SK-N-SH treated with all-trans-retinoic acid at 6 μM for 48 hours (cell line): Measurements from ENCODE around the gene INPP5E.

Experiments
- ATAC-seq: fragments of 200-7000 bp; cut with Tn5 transposase; 3 replicates; pipeline ENCODE4 v1.9.1; 2020; ENCODE audit warnings: mild to moderate bottlenecking, moderate library complexity
- ARNTL ChIP-seq: fragments of 450-650 bp; formaldehyde crosslinking; IDR thresholded peaks from 2 replicates; pipeline ENCODE4 v1.5.0; 2020; ENCODE audit warnings: low read depth, mild to moderate bottlenecking, moderate library complexity, borderline replicate concordance
- BACH2 ChIP-seq: fragments of 250-450 bp; sonication (Bioruptor Pico); IDR thresholded peaks from 2 replicates; pipeline ENCODE4 v1.9.0; 2021; ENCODE audit warnings: mild to moderate bottlenecking, borderline replicate concordance
- CSDC2 ChIP-seq: fragments of 250-450 bp; sonication (Bioruptor Pico); IDR thresholded peaks from 2 replicates; pipeline ENCODE4 v1.5.0; 2020; ENCODE audit warnings: mild to moderate bottlenecking, moderate library complexity
- ESRRG ChIP-seq: fragments of 250-450 bp; sonication (Bioruptor Pico); IDR thresholded peaks from 2 replicates; pipeline ENCODE4 v1.6.1; 2021; ENCODE audit warnings: mild to moderate bottlenecking
- ISL1 ChIP-seq: fragments of 250-450 bp; sonication (Bioruptor Pico); IDR thresholded peaks from 2 replicates; pipeline ENCODE4 v2.1.2; 2022; ENCODE audit warnings: mild to moderate bottlenecking, moderate library complexity
- OSR1 ChIP-seq: fragments of 250-450 bp; sonication (Bioruptor Pico); IDR thresholded peaks from 2 replicates; pipeline ENCODE4 v1.8.0; 2022; ENCODE audit warnings: moderate library complexity, mild to moderate bottlenecking, inconsistent platforms
- PPARA ChIP-seq: fragments of 250-450 bp; sonication (Bioruptor Pico); IDR thresholded peaks from 2 replicates; pipeline ENCODE4 v1.5.0; 2020; ENCODE audit warnings: mild to moderate bottlenecking, borderline replicate concordance
- RARB ChIP-seq: fragments of 250-450 bp; sonication (Bioruptor Pico); IDR thresholded peaks from 2 replicates; pipeline ENCODE4 v1.8.0; 2021; ENCODE audit warnings: mild to moderate bottlenecking, moderate library complexity
- SNAI2 ChIP-seq: fragments of 250-450 bp; sonication (Bioruptor Pico); IDR thresholded peaks from 2 replicates; pipeline ENCODE4 v1.5.0; 2020; ENCODE audit warnings: mild to moderate bottlenecking, moderate library complexity
- TCF4 ChIP-seq: fragments of 250-450 bp; sonication (Bioruptor Pico); IDR thresholded peaks from 2 replicates; pipeline ENCODE4 v1.8.0; 2021; ENCODE audit warnings: mild to moderate bottlenecking, moderate library complexity, borderline replicate concordance
- TOX ChIP-seq: fragments of 250-450 bp; sonication (Bioruptor Pico); IDR thresholded peaks from 2 replicates; pipeline ENCODE4 v1.8.0; 2021; ENCODE audit warnings: mild to moderate bottlenecking, moderate library complexity, borderline replicate concordance
- ZC3H10 ChIP-seq: fragments of 250-450 bp; sonication (Bioruptor Pico); IDR thresholded peaks from 2 replicates; pipeline ENCODE4 v1.5.1; 2021; ENCODE audit warnings: mild to moderate bottlenecking, moderate library complexity
- ZNF565 ChIP-seq: fragments of 450-650 bp; formaldehyde crosslinking; conservative IDR thresholded peaks from 2 replicates; pipeline ENCODE4 v1.5.0; 2020; ENCODE audit warnings: low read depth, mild to moderate bottlenecking, moderate library complexity
- ZNF70 ChIP-seq: fragments of 450-650 bp; formaldehyde crosslinking; IDR thresholded peaks from 2 replicates; pipeline ENCODE4 v1.5.0; 2020; ENCODE audit warnings: mild to moderate bottlenecking, moderate library complexity
- ZNF8 ChIP-seq: fragments of 450-650 bp; formaldehyde crosslinking; IDR thresholded peaks from 2 replicates; pipeline ENCODE4 v1.5.0; 2020; ENCODE audit warnings: mild to moderate bottlenecking, moderate library complexity
- TF ChIP-seq, protein P1 (sequence below): fragments of 250-450 bp; sonication (Bioruptor Pico); IDR thresholded peaks from 2 replicates; pipeline ENCODE4 v1.8.0; 2021; ENCODE audit warnings: low read depth, mild to moderate bottlenecking, moderate library complexity, borderline replicate concordance
- TF ChIP-seq, protein P2 (sequence below): fragments of 250-450 bp; sonication (Bioruptor Pico); IDR thresholded peaks from 2 replicates; pipeline ENCODE4 v1.5.1; 2021; ENCODE audit warnings: mild to moderate bottlenecking, moderate library complexity
- TF ChIP-seq, protein P3 (sequence below): fragments of 250-450 bp; sonication (Bioruptor Pico); IDR thresholded peaks from 2 replicates; pipeline ENCODE4 v1.5.1; 2020; ENCODE audit warnings: low read depth, mild to moderate bottlenecking, moderate library complexity
- TF ChIP-seq, protein P4 (sequence below): fragments of 250-450 bp; sonication (Bioruptor Pico); IDR thresholded peaks from 2 replicates; pipeline ENCODE4 v1.5.0; 2020; ENCODE audit warnings: mild to moderate bottlenecking, moderate library complexity

Gene INPP5E

DNA sequence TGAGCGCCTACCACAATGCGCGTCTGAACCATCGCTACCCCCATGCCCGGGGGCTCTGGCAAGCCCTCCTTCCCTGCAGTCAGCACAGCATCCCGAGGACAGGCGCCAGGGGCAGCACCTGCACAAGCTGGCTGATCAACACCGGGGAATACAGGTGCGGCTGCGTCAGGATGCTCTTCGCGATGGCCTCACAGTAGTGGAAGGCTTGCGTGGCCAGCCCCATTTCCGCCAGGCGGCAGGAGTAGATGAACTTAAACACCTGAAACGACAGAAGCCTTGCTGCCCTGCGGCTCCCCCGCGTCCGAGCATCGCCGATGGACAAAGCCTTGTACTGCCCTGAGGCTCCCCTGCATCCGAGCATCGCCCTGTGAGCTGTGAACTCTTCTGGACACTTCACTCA is 17.7 kb upstream of the INPP5E start:
- no peak for TF ChIP-seq ZC3H10 (CRISPR knock-in tag)
- no peak for TF ChIP-seq PPARA
- TF ChIP-seq, protein P1, sequence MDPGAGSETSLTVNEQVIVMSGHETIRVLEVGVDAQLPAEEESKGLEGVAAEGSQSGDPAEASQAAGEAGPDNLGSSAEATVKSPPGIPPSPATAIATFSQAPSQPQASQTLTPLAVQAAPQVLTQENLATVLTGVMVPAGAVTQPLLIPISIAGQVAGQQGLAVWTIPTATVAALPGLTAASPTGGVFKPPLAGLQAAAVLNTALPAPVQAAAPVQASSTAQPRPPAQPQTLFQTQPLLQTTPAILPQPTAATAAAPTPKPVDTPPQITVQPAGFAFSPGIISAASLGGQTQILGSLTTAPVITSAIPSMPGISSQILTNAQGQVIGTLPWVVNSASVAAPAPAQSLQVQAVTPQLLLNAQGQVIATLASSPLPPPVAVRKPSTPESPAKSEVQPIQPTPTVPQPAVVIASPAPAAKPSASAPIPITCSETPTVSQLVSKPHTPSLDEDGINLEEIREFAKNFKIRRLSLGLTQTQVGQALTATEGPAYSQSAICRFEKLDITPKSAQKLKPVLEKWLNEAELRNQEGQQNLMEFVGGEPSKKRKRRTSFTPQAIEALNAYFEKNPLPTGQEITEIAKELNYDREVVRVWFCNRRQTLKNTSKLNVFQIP: no peak
- no peak for TF ChIP-seq TCF4 (CRISPR knock-in tag)
- TF ChIP-seq ARNTL (CRISPR knock-in tag): no peak
- no peak for TF ChIP-seq ZNF70 (CRISPR knock-in tag)
- TF ChIP-seq CSDC2: no peak
- TF ChIP-seq TOX (CRISPR knock-in tag): no peak
- TF ChIP-seq, protein P2, sequence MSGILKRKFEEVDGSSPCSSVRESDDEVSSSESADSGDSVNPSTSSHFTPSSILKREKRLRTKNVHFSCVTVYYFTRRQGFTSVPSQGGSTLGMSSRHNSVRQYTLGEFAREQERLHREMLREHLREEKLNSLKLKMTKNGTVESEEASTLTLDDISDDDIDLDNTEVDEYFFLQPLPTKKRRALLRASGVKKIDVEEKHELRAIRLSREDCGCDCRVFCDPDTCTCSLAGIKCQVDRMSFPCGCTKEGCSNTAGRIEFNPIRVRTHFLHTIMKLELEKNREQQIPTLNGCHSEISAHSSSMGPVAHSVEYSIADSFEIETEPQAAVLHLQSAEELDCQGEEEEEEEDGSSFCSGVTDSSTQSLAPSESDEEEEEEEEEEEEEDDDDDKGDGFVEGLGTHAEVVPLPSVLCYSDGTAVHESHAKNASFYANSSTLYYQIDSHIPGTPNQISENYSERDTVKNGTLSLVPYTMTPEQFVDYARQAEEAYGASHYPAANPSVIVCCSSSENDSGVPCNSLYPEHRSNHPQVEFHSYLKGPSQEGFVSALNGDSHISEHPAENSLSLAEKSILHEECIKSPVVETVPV (CRISPR knock-in tag): no peak
- TF ChIP-seq SNAI2 (CRISPR knock-in tag): no peak
- no peak for TF ChIP-seq ZNF8 (CRISPR knock-in tag)
- TF ChIP-seq, protein P3, sequence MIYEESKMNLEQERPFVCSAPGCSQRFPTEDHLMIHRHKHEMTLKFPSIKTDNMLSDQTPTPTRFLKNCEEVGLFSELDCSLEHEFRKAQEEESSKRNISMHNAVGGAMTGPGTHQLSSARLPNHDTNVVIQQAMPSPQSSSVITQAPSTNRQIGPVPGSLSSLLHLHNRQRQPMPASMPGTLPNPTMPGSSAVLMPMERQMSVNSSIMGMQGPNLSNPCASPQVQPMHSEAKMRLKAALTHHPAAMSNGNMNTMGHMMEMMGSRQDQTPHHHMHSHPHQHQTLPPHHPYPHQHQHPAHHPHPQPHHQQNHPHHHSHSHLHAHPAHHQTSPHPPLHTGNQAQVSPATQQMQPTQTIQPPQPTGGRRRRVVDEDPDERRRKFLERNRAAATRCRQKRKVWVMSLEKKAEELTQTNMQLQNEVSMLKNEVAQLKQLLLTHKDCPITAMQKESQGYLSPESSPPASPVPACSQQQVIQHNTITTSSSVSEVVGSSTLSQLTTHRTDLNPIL (CRISPR knock-in tag): no peak
- TF ChIP-seq ISL1 (CRISPR knock-in tag): no peak
- TF ChIP-seq ESRRG: no peak
- TF ChIP-seq, protein P4, sequence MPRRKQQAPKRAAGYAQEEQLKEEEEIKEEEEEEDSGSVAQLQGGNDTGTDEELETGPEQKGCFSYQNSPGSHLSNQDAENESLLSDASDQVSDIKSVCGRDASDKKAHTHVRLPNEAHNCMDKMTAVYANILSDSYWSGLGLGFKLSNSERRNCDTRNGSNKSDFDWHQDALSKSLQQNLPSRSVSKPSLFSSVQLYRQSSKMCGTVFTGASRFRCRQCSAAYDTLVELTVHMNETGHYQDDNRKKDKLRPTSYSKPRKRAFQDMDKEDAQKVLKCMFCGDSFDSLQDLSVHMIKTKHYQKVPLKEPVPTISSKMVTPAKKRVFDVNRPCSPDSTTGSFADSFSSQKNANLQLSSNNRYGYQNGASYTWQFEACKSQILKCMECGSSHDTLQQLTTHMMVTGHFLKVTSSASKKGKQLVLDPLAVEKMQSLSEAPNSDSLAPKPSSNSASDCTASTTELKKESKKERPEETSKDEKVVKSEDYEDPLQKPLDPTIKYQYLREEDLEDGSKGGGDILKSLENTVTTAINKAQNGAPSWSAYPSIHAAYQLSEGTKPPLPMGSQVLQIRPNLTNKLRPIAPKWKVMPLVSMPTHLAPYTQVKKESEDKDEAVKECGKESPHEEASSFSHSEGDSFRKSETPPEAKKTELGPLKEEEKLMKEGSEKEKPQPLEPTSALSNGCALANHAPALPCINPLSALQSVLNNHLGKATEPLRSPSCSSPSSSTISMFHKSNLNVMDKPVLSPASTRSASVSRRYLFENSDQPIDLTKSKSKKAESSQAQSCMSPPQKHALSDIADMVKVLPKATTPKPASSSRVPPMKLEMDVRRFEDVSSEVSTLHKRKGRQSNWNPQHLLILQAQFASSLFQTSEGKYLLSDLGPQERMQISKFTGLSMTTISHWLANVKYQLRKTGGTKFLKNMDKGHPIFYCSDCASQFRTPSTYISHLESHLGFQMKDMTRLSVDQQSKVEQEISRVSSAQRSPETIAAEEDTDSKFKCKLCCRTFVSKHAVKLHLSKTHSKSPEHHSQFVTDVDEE (CRISPR knock-in tag): no peak
- TF ChIP-seq ZNF565 (CRISPR knock-in tag): no peak
- TF ChIP-seq RARB (CRISPR knock-in tag): no peak
- no peak for TF ChIP-seq OSR1 (CRISPR knock-in tag)
- TF ChIP-seq, all 23 proteins: peak for 0
- no peak for ATAC-seq

DNA sequence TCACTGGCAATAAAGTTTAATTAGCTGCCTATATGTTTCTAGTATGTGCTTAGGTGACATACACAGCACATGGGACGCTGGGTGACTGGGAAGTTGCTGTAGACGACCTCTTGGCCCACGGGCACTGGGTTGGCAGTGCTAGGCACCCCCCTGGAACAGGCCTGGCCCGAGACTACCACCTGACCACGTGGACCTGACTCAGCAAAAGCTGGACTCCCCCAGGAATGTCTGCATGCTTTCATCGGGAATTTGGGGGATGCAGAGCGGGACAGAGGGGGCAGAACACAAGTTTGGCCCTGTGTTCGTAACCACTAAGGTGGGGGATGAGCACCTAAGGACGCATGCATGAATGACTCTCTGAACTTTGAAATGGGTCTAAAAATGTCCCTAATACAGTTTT is 16.6 kb upstream of the INPP5E start:
- TF ChIP-seq BACH2 (CRISPR knock-in tag) (no peak), ESRRG (no peak), ZNF565 (CRISPR knock-in tag) (no peak)
- ATAC-seq: no peak

DNA sequence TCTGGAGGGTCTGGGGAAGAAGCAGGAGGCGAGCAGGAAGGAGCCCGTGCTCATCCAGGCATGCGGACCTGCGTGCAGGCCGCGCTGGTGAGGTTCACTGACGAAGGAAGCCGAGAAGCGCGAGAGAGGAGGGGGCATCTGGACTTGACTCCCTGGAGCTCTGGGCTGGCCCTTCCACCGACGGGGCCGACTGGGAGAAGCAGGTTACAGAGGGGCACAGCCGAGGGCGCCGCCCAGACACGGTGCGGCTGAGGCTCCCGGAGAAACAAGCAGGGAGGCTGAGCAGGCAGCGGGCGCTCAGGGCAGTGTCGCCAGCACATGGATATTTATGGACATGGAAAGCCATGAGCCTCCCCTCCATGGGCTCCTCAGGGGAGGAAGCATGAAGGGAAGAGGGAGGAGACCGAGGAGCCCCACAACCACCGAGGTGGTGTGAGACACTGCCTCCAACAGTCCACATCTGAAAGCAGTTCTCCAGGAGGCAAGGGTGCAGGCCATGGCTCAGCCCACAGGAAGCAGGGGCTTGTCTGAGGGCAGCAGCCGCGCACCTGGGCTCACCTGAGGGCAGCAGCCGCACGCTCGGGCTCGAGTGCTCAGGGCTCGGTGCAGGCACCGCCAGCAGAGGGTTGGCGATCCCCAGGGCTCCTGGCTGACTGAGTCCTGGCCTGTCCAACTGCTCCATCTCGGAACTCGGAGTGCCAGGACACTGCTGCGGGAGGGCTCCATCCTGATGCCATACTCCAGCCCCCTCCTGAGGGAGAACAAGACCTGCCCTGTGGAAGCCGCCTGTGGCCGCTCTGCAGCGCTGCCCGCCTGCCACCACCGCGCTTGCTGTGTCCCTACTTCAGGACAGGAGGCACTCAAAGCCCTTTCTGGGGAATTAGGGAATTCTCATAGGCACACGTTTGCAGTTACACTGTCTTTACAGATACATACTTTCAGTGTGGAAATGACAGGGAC is 15.7 kb upstream of the INPP5E start:
- no peak; the same call in 2 of the 3 replicates for ATAC-seq
- TF ChIP-seq, protein P4 (CRISPR knock-in tag): no peak
- TF ChIP-seq ESRRG: no peak
